GM06990 (cell line): Measurements from ENCODE around the gene TMEM214.

Source experiments
- DNase-seq: peaks from one replicate; pipeline ENCODE4 v3.0.0-alpha.2; 2011; ENCODE audit not compliant: insufficient read length; ENCODE audit errors: extremely low read depth
- H3K27me3 ChIP-seq: replicated peaks from 2 replicates; pipeline ENCODE4 v1.6.0; 2011; ENCODE audit warnings: low read length; ENCODE audit not compliant: control insufficient read depth, insufficient read depth
- H3K36me3 ChIP-seq: 2 replicates; pipeline ENCODE4 v1.5.1; 2011; ENCODE audit warnings: low read length; ENCODE audit not compliant: control insufficient read depth, insufficient read depth
- H3K4me3 ChIP-seq: replicated peaks from 2 replicates; pipeline ENCODE4 v1.5.1; 2011; ENCODE audit warnings: low read depth, mild to moderate bottlenecking, control low read depth, low read length
- CTCF ChIP-seq: IDR thresholded peaks from 2 replicates; pipeline ENCODE4 v1.5.1; 2011; ENCODE audit warnings: low read length, control low read depth, mild to moderate bottlenecking, inconsistent platforms; ENCODE audit not compliant: insufficient read depth, poor library complexity, severe bottlenecking

TMEM214 gene

GRCh38 chr2:27025281-27025800, 7.4 kb upstream of the TMEM214 start:
- DNase-seq: no peak
- no peak overlapping the region for H3K4me3 ChIP-seq
- no peak for TF ChIP-seq CTCF
- no peaks in the 10 kb centered on the region for H3K27me3 ChIP-seq
- H3K36me3 ChIP-seq: peaks cover 18% of the 10 kb centered on the region

- H3K27me3 ChIP-seq: no peaks in the 10 kb centered on the region
- TF ChIP-seq CTCF: no peak
- no peak overlapping the region for H3K4me3 ChIP-seq
- H3K36me3 ChIP-seq: peaks cover 18% of the 10 kb centered on the region
- DNase-seq: no peak
Observed at GRCh38 chr2:27025861-27026851, 6.6 kb upstream of the TMEM214 start.

- Histone ChIP-seq H3K4me3 (no peak overlapping the region), H3K27me3 (no peaks in the 10 kb centered on the region), H3K36me3 (peaks cover 18% of the 10 kb centered on the region)
- DNase-seq: no peak
- TF ChIP-seq CTCF: no peak
Observed at GRCh38 chr2:27027211-27027651, 5.5 kb upstream of the TMEM214 start.

- TF ChIP-seq CTCF: no peak
- Histone ChIP-seq H3K27me3 (no peaks in the 10 kb centered on the region), H3K4me3 (no peak overlapping the region), H3K36me3 (peaks cover 15% of the 10 kb centered on the region)
- DNase-seq: no peak
Observed at GRCh38 chr2:27029051-27029450, 3.7 kb upstream of the TMEM214 start.

GRCh38 chr2:27033253-27033852, 588 bp downstream of the TMEM214 start:
- H3K4me3 ChIP-seq: peak overlapping the region; percentile 85
- no peaks in the 10 kb centered on the region for H3K27me3 ChIP-seq
- no peak for TF ChIP-seq CTCF
- DNase-seq: no peak
- peaks cover 35% of the 10 kb centered on the region for H3K36me3 ChIP-seq
